ENCODE measurements around the gene GPBP1L1. TPM values are rescaled to one million over a fixed set of nuclear protein-coding genes. Genes with fewer than 3 reads are reported as not detected.
A peak's percentile ranks its signal among the peaks of the same experiment; 100 is the strongest.

Gene GPBP1L1
- total and polyA plus RNA-seq, 2 of the 4 experiments (the other 2 are of a cell fraction): 31.5 to 57.4 TPM

- peaks cover 6% of the 10 kb centered on the region for H3K4me1 ChIP-seq (ENCODE audit: control insufficient read depth, insufficient read depth, low read length)
- H2BK15ac ChIP-seq (ENCODE audit: low read depth, low read length): no peak overlapping the region
- CTCF ChIA-PET: no interaction called here
- no peak overlapping the region for H4K5ac ChIP-seq (ENCODE audit: low read depth, low read length)
- dilution Hi-C loops (cut with HindIII; ENCODE audit: low sequenced_read_pairs, unreplicated experiment): no loop called here
- no peaks in the 10 kb centered on the region for H3K9me3 ChIP-seq (ENCODE audit: control insufficient read depth, insufficient read depth, low read length)
- no peak overlapping the region for H4K8ac ChIP-seq (ENCODE audit: low read depth in 2 of 2, low read length in 2 of 2)
- no peak overlapping the region for H2AFZ ChIP-seq (replicated peaks; ENCODE audit: low read length, poor library complexity)
- no peak overlapping the region for H2AK9ac ChIP-seq (replicated peaks; ENCODE audit: low read depth, low read length, poor library complexity)
- peak overlapping the region; percentile 41; the same call in 1 of the 2 replicates for H3K27ac ChIP-seq (ENCODE audit: insufficient read depth, low read length)
- in situ Hi-C loops (cut with MboI; ENCODE audit: low sequenced_read_pairs): no loop called here
- H2BK5ac ChIP-seq (ENCODE audit: low read depth, low read length, poor library complexity, severe bottlenecking): no peak overlapping the region
- ATAC-seq (ENCODE audit: low read depth) (no peak), DNase-seq (no peak)
- intact Hi-C loops (cut with micrococcal nuclease): no loop called here
- no TSS peak for BruUV-seq (replicated peaks)
- no peak overlapping the region for H4K91ac ChIP-seq (ENCODE audit: insufficient read depth, low read depth, low read length)
- H3K56ac ChIP-seq (ENCODE audit: extremely low read depth, insufficient read depth, low read length): no peak overlapping the region
- no peak overlapping the region for H2BK120ac ChIP-seq (ENCODE audit: low read depth, low read length)
- H3K9ac ChIP-seq (ENCODE audit: low read depth, low read length): no peak overlapping the region
- 0 out of 2 replicates have a peak overlapping the region, but pooled peaks have one; percentile 7 for H3K14ac ChIP-seq (replicated peaks; ENCODE audit: low read depth, low read length)
- H3K4me3 ChIP-seq (ENCODE audit: insufficient read depth, low read depth, low read length): no peak overlapping the region
- TF ChIP-seq RFX5 (IDR thresholded peaks at IDR 0.05; ENCODE audit: low read depth, low read length): no peak
- TF ChIP-seq RCOR1 (IDR thresholded peaks at IDR 0.05; ENCODE audit: insufficient replicate concordance, low read length): no peak
- TF ChIP-seq, protein P1, sequence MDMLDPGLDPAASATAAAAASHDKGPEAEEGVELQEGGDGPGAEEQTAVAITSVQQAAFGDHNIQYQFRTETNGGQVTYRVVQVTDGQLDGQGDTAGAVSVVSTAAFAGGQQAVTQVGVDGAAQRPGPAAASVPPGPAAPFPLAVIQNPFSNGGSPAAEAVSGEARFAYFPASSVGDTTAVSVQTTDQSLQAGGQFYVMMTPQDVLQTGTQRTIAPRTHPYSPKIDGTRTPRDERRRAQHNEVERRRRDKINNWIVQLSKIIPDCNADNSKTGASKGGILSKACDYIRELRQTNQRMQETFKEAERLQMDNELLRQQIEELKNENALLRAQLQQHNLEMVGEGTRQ (IDR thresholded peaks at IDR 0.05; ENCODE audit: low read depth, low read length): no peak
- TF ChIP-seq SMC3 (IDR thresholded peaks at IDR 0.05; ENCODE audit: low read depth, low read length): no peak
- TF ChIP-seq MAFK (IDR thresholded peaks at IDR 0.05; ENCODE audit: low read depth, low read length): no peak
- no peak for TF ChIP-seq MXI1 (IDR thresholded peaks at IDR 0.05; ENCODE audit: borderline replicate concordance, low read depth, low read length)
- TF ChIP-seq CHD1 (IDR thresholded peaks at IDR 0.05; ENCODE audit: low read depth, low read length): no peak
- no peak for TF ChIP-seq CEBPB (IDR thresholded peaks at IDR 0.05; ENCODE audit: low read depth, low read length)
- TF ChIP-seq NFE2L2 (IDR thresholded peaks at IDR 0.05; ENCODE audit: low read depth, low read length): no peak
- TF ChIP-seq, protein P2, sequence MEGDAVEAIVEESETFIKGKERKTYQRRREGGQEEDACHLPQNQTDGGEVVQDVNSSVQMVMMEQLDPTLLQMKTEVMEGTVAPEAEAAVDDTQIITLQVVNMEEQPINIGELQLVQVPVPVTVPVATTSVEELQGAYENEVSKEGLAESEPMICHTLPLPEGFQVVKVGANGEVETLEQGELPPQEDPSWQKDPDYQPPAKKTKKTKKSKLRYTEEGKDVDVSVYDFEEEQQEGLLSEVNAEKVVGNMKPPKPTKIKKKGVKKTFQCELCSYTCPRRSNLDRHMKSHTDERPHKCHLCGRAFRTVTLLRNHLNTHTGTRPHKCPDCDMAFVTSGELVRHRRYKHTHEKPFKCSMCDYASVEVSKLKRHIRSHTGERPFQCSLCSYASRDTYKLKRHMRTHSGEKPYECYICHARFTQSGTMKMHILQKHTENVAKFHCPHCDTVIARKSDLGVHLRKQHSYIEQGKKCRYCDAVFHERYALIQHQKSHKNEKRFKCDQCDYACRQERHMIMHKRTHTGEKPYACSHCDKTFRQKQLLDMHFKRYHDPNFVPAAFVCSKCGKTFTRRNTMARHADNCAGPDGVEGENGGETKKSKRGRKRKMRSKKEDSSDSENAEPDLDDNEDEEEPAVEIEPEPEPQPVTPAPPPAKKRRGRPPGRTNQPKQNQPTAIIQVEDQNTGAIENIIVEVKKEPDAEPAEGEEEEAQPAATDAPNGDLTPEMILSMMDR (conservative IDR thresholded peaks at IDR 0.05; ENCODE audit: low read depth, low read length): no peak
- no peak for TF ChIP-seq ELK1 (IDR thresholded peaks at IDR 0.05; ENCODE audit: borderline replicate concordance, low read depth, low read length)
- no peak for TF ChIP-seq FOS (IDR thresholded peaks at IDR 0.05; ENCODE audit: low read depth, low read length)
- no peak for TF ChIP-seq MAZ (IDR thresholded peaks at IDR 0.05; ENCODE audit: borderline replicate concordance, low read depth, low read length)
- no peak for TF ChIP-seq BHLHE40 (IDR thresholded peaks at IDR 0.05; ENCODE audit: low read depth, low read length)
- no peak for TF ChIP-seq POLR2A (IDR thresholded peaks at IDR 0.05; ENCODE audit: low read depth, low read length)
- no peak for TF ChIP-seq RAD21 (IDR thresholded peaks at IDR 0.05; ENCODE audit: low read length)
- H2BK20ac ChIP-seq (ENCODE audit: low read depth, low read length): no peak overlapping the region
- H2AK5ac ChIP-seq (ENCODE audit: low read depth, low read length): no peak overlapping the region; the same call in 1 of the 2 replicates
- H3K4me2 ChIP-seq (ENCODE audit: low read depth, low read length): no peak overlapping the region
- H3K27me3 ChIP-seq (ENCODE audit: control insufficient read depth, insufficient read depth, low read length): no peaks in the 10 kb centered on the region
- peaks cover 78% of the 10 kb centered on the region for H4K20me1 ChIP-seq (ENCODE audit: insufficient read depth, low read length)
- no peaks in the 10 kb centered on the region; the same call in 1 of the 2 replicates for H3K36me3 ChIP-seq (ENCODE audit: control insufficient read depth, insufficient read depth, low read length)
- H3K18ac ChIP-seq (ENCODE audit: low read depth, low read length): no peak overlapping the region
- H3K23ac ChIP-seq (ENCODE audit: low read depth, low read length): no peak overlapping the region
- H3K4ac ChIP-seq (ENCODE audit: low read depth, low read length): no peak overlapping the region
- peaks cover 12 to 67% of the 10 kb centered on the region in 2 experiments for H3K79me1 ChIP-seq (ENCODE audit: low read depth in 1 of 2, low read length in 2 of 2)
- 100% methylated on average over 1 of the region's 4 CpGs; no CpG with 5 or more reads in 1 of the 2 experiments for WGBS, 2 experiments (ENCODE audit: extremely low coverage in 2 of 2, insufficient read length in 1 of 2)
- POLR2A ChIA-PET (ENCODE audit: unreplicated experiment): interaction anchor here (1.5 kb wide), 1 partner anchor 18 kb away, joined by 7 read pairs; the partner anchor contains the start of gene GPBP1L1
- H3K9me1 ChIP-seq (ENCODE audit: insufficient read depth, low read length): peaks cover 17% of the 10 kb centered on the region
Measured at GRCh38 chr1:45668526-45668925, 17.8 kb downstream of the GPBP1L1 start.
